ENCODE measurements around the gene GAR1. TPM values are rescaled to one million over a fixed set of nuclear protein-coding genes. Genes with fewer than 3 reads are reported as not detected.

GAR1 gene
- total RNA-seq, 1 donor from 2014 or later = 6.4 TPM

DNA sequence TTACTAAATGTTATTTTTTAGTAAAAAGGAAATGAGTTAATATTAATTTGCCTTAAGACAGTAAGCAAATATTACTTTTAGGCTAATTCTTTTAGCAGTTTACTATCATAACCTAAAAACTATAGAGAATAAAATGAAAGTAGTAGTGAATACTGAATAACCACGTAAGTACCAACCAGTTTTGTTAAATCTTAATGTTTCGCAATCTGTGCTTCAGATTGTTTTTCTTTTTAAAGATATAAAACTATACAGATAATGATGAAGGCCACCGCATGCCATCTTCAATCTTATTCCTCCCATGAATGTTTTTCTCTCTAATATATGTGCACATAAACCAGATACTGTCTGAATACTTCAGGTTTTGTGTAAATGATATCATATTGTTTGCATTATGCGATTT is 18.2 kb downstream of the GAR1 start:
- DNase-seq (ENCODE audit: extremely low spot score in 2 of 2) = no peak
- Histone ChIP-seq H3K27ac (no peak overlapping the region), H3K36me3 (no peaks in the 10 kb centered on the region), H3K4me1 (no peaks in the 10 kb centered on the region), H3K9me3 (no peaks in the 10 kb centered on the region), H3K27me3 (no peaks in the 10 kb centered on the region), H3K4me3 (no peak overlapping the region)
- intact Hi-C loops (cut with DNase I) = no loop called here
- TF ChIP-seq, protein P1, sequence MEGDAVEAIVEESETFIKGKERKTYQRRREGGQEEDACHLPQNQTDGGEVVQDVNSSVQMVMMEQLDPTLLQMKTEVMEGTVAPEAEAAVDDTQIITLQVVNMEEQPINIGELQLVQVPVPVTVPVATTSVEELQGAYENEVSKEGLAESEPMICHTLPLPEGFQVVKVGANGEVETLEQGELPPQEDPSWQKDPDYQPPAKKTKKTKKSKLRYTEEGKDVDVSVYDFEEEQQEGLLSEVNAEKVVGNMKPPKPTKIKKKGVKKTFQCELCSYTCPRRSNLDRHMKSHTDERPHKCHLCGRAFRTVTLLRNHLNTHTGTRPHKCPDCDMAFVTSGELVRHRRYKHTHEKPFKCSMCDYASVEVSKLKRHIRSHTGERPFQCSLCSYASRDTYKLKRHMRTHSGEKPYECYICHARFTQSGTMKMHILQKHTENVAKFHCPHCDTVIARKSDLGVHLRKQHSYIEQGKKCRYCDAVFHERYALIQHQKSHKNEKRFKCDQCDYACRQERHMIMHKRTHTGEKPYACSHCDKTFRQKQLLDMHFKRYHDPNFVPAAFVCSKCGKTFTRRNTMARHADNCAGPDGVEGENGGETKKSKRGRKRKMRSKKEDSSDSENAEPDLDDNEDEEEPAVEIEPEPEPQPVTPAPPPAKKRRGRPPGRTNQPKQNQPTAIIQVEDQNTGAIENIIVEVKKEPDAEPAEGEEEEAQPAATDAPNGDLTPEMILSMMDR (IDR thresholded peaks at IDR 0.05) = no peak
- TF ChIP-seq POLR2A (IDR thresholded peaks at IDR 0.05) = no peak
- no peak for TF ChIP-seq POLR2AphosphoS5 (IDR thresholded peaks at IDR 0.05; ENCODE audit: insufficient read depth in 1 of 2, low read depth in 1 of 2)

DNA sequence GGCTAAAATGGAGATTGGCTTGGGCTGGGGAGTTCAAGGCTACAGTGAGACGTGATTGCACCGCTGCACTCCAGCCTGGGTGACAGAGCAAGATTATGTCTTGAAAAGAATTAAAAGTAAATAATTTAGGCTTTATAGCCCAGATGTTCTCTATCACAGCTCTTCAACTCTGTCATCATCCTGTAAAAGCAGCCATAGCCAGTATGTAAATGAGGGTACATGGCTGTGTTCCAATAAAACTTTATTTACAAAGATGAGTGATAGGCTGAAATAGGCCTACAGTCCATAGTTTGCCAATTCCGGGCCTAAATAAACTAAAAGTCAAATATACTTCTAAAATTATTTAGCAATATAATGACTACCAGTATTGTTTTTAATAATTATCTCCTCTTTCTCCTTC is 21.4 kb downstream of the GAR1 start:
- TF ChIP-seq, protein P1 (IDR thresholded peaks at IDR 0.05) = no peak
- TF ChIP-seq POLR2AphosphoS5 (IDR thresholded peaks at IDR 0.05; ENCODE audit: insufficient read depth in 1 of 2, low read depth in 1 of 2) = no peak
- TF ChIP-seq POLR2A (IDR thresholded peaks at IDR 0.05) = no peak
- intact Hi-C loops (cut with DNase I) = no loop called here

DNA sequence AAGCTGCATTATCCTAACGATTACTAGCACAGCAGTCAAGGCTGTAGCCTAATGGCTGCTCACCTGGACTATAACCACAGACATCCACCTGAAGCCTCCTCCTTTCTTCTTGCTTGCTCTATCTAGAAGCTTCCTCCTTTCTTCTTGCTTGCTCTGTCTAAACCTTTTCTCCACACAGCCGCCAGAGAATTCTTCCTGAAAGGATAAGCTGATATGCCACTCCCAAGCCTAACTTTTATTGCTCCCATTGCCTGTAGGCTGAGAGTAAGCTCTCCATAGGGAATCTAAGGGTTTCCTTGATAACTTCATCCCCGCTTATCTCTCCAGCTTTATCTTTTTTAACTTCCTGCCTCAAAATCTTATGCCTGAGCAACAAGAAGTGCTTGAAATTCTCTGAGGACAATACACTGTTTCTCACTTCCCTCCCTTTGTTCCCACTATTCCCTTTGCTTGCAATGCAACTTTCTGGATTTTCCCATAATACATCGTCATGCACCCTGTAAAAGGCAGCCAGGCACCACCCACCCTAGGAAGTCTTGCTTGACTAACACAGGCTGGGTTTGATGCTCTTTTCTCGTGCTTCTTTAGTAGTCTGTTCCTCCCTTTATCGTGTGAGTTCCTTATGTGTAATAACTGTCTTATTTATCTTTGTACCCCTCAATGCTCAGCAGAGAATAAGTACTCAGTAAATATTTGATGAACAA is 31.0 kb downstream of the GAR1 start:
- no peaks in the 10 kb centered on the region for H3K4me1 ChIP-seq
- TF ChIP-seq POLR2AphosphoS5 (IDR thresholded peaks at IDR 0.05; ENCODE audit: insufficient read depth in 1 of 2, low read depth in 1 of 2) = no peak
- TF ChIP-seq, protein P1 (IDR thresholded peaks at IDR 0.05) = no peak
- TF ChIP-seq POLR2A (IDR thresholded peaks at IDR 0.05) = no peak
- H3K4me3 ChIP-seq = no peak overlapping the region
- no peaks in the 10 kb centered on the region for H3K27me3 ChIP-seq
- DNase-seq (ENCODE audit: extremely low spot score in 2 of 2) = no peak
- intact Hi-C loops (cut with DNase I) = no loop called here
- no peaks in the 10 kb centered on the region for H3K36me3 ChIP-seq
- H3K27ac ChIP-seq = no peak overlapping the region
- no peaks in the 10 kb centered on the region for H3K9me3 ChIP-seq

More for the DNA sequence above, 21.4 kb downstream of the GAR1 start:
- Histone ChIP-seq H3K4me3 (no peak overlapping the region), H3K9me3 (no peaks in the 10 kb centered on the region), H3K27ac (no peak overlapping the region), H3K36me3 (no peaks in the 10 kb centered on the region), H3K4me1 (no peaks in the 10 kb centered on the region), H3K27me3 (no peaks in the 10 kb centered on the region)
- DNase-seq (ENCODE audit: extremely low spot score in 2 of 2) = no peak

DNA sequence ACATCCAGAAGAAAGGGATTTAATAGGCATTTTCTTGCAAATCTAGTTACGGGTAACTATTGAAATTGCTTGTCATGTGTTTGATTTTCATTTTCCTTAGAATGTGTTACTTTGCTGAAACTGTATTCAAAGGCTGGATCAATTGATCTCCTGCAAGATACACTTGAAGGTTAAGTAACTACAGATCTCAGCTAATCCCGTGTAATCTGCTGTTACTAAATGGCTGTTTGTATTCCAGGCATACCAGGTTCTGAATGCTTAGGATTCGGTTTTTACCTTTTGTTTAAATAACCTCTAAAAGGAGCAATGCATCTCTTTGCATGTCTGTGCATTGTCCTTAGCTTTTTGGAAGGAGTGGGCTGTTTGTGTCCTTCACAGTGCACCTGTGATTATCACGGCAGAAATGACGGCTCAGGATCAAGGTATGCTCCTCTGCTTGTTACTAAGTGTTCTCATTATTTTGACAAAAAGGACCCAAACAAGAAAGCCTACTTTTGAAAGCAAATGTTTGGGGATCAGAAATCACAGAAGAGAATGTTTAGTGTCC is 32.4 kb downstream of the GAR1 start, which contains the start of gene LRIT3:
TSS of gene LRIT3 (plus strand) at position 212 of the 547 bp plus-strand sequence. CDS start at position 307, 95 bp downstream.
- H3K4me1 ChIP-seq = no peaks in the 10 kb centered on the region
- no peak for DNase-seq (ENCODE audit: extremely low spot score in 2 of 2)
- no peaks in the 10 kb centered on the region for H3K36me3 ChIP-seq
- no peak within 1 kb of the TSS for H3K27ac ChIP-seq
- H3K4me3 ChIP-seq = no peak within 1 kb of the TSS
- no peaks in the 10 kb centered on the region for H3K27me3 ChIP-seq
- H3K9me3 ChIP-seq = no peaks in the 10 kb centered on the region
- TF ChIP-seq, protein P1 (IDR thresholded peaks at IDR 0.05) = no peak
- no peak for TF ChIP-seq POLR2AphosphoS5 (IDR thresholded peaks at IDR 0.05; ENCODE audit: insufficient read depth in 1 of 2, low read depth in 1 of 2)
- intact Hi-C loops (cut with DNase I) = no loop called here

DNA sequence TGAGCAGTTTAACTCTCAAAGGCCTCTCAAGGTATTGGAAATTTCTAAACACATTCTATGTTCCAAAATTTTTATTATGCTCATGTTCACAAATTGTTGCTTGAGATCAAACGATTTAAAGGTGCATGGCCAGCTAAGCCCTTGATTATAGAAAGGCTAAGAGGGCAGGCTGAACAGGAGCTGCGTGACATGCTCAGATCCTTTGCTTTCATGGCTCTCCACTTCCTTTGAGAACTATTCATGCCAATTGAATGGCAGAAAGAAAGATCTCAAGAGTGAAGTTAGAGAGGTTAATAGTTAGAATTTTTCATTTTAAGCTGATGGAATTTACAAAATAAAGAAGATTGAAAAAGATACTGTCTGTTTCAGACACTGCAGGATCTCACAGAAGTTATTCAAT is 32.9 kb downstream of the GAR1 start:
- no peak for DNase-seq (ENCODE audit: extremely low spot score in 2 of 2)
- H3K9me3 ChIP-seq = no peaks in the 10 kb centered on the region
- intact Hi-C loops (cut with DNase I) = no loop called here
- H3K4me3 ChIP-seq = no peak overlapping the region
- no peaks in the 10 kb centered on the region for H3K27me3 ChIP-seq
- no peaks in the 10 kb centered on the region for H3K4me1 ChIP-seq
- H3K27ac ChIP-seq = no peak overlapping the region
- TF ChIP-seq, protein P1 (IDR thresholded peaks at IDR 0.05) = no peak
- TF ChIP-seq POLR2AphosphoS5 (IDR thresholded peaks at IDR 0.05; ENCODE audit: insufficient read depth in 1 of 2, low read depth in 1 of 2) (no peak), POLR2A (IDR thresholded peaks at IDR 0.05) (no peak)
- H3K36me3 ChIP-seq = no peaks in the 10 kb centered on the region
